SKM-1 treated with dmso at 0.1 percent for 144 hours (cell line): Measurements from ENCODE around the gene AHDC1.

ENCODE experiments used
- DNase-seq: peaks from one replicate; lab custom pipeline; 2025; ENCODE audit not compliant: unreplicated experiment; lab: John Stamatoyannopoulos, UW

AHDC1 gene

GRCh38 chr1:27615346-27616192 lies 11.6 kb upstream of the AHDC1 start:
- no peak for DNase-seq

GRCh38 chr1:27614625-27615344 lies 10.8 kb upstream of the AHDC1 start:
- no peak for DNase-seq

GRCh38 chr1:27614043-27614624 lies 10.2 kb upstream of the AHDC1 start:
- no peak for DNase-seq

GRCh38 chr1:27612718-27613117 lies 8.8 kb upstream of the AHDC1 start:
- no peak for DNase-seq

- no peak for DNase-seq
Measured at GRCh38 chr1:27611450-27611849, 7.5 kb upstream of the AHDC1 start.

GRCh38 chr1:27609618-27610240 lies 5.8 kb upstream of the AHDC1 start:
- no peak for DNase-seq

- DNase-seq = no peak
Measured at GRCh38 chr1:27609210-27609555, 5.2 kb upstream of the AHDC1 start.

GRCh38 chr1:27607239-27607804 lies 3.4 kb upstream of the AHDC1 start:
- no peak for DNase-seq

GRCh38 chr1:27606708-27607238 lies 2.8 kb upstream of the AHDC1 start:
- no peak for DNase-seq

GRCh38 chr1:27605796-27606707 lies 2.1 kb upstream of the AHDC1 start:
- peak; percentile 54 for DNase-seq

- DNase-seq = no peak
Measured at GRCh38 chr1:27605300-27605766, 1.4 kb upstream of the AHDC1 start.

GRCh38 chr1:27604579-27605299 lies 795 bp upstream of the AHDC1 start:
- DNase-seq = no peak

GRCh38 chr1:27603309-27603680 lies 649 bp downstream of the AHDC1 start:
- no peak for DNase-seq

- no peak for DNase-seq
Measured at GRCh38 chr1:27602462-27603308, 1.3 kb downstream of the AHDC1 start.

- DNase-seq = no peak
Measured at GRCh38 chr1:27601771-27602461, 2.0 kb downstream of the AHDC1 start.

- no peak for DNase-seq
Measured at GRCh38 chr1:27601321-27601770, 2.6 kb downstream of the AHDC1 start.

- no peak for DNase-seq
Measured at GRCh38 chr1:27600498-27601175, 3.3 kb downstream of the AHDC1 start.
